Measurements from ENCODE around the gene TRPT1. TPM values are rescaled to one million over a fixed set of nuclear protein-coding genes. Genes with fewer than 3 reads are reported as not detected.
A peak's percentile ranks its signal among the peaks of the same experiment; 100 is the strongest.

Gene TRPT1
- total RNA-seq, 1 donor from 2014 or later = 42.2 TPM

- Mint-ChIP-seq H3K9me3 (ENCODE audit: low read depth) (no peaks in the 10 kb centered on the region), H3K27me3 (ENCODE audit: low read depth) (no peaks in the 10 kb centered on the region), H3K4me3 (ENCODE audit: unreplicated experiment) (peak overlapping the region; percentile 89), H3K4me1 (ENCODE audit: low read depth) (peaks cover 44% of the 10 kb centered on the region), H3K36me3 (ENCODE audit: low read depth) (peaks cover 4% of the 10 kb centered on the region), H3K27ac (ENCODE audit: unreplicated experiment) (peak overlapping the region; percentile 66)
- no peak for DNase-seq (ENCODE audit: low spot score)
- no peak for TF ChIP-seq CTCF (IDR thresholded peaks at IDR 0.05)
These were observed 18.1 kb upstream of the TRPT1 start for GRCh38 chr11:64244107-64244506.

GRCh38 chr11:64243236-64243854 is 17.4 kb upstream of the TRPT1 start:
- peaks cover 5% of the 10 kb centered on the region for H3K36me3 Mint-ChIP-seq (ENCODE audit: low read depth)
- DNase-seq (ENCODE audit: low spot score) = no peak
- peak overlapping the region; percentile 66 for H3K27ac Mint-ChIP-seq (ENCODE audit: unreplicated experiment)
- no peaks in the 10 kb centered on the region for H3K27me3 Mint-ChIP-seq (ENCODE audit: low read depth)
- no peaks in the 10 kb centered on the region for H3K9me3 Mint-ChIP-seq (ENCODE audit: low read depth)
- TF ChIP-seq CTCF (IDR thresholded peaks at IDR 0.05) = no peak
- peaks cover 44% of the 10 kb centered on the region for H3K4me1 Mint-ChIP-seq (ENCODE audit: low read depth)
- peak overlapping the region; percentile 39 for H3K4me3 Mint-ChIP-seq (ENCODE audit: unreplicated experiment)

- Mint-ChIP-seq H3K36me3 (ENCODE audit: low read depth) (peaks cover 12% of the 10 kb centered on the region), H3K4me3 (ENCODE audit: unreplicated experiment) (peak overlapping the region; percentile 87), H3K27ac (ENCODE audit: unreplicated experiment) (peak overlapping the region; percentile 95), H3K27me3 (ENCODE audit: low read depth) (no peaks in the 10 kb centered on the region), H3K9me3 (ENCODE audit: low read depth) (no peaks in the 10 kb centered on the region), H3K4me1 (ENCODE audit: low read depth) (peaks cover 37% of the 10 kb centered on the region)
- peak; percentile 100 for DNase-seq (ENCODE audit: low spot score)
- TF ChIP-seq CTCF (IDR thresholded peaks at IDR 0.05) = no peak
These were observed 15.7 kb upstream of the TRPT1 start for GRCh38 chr11:64241491-64242374.

GRCh38 chr11:64241241-64241490 is 15.2 kb upstream of the TRPT1 start:
- DNase-seq (ENCODE audit: low spot score) = no peak
- Mint-ChIP-seq H3K27ac (ENCODE audit: unreplicated experiment) (peak overlapping the region; percentile 95), H3K4me3 (ENCODE audit: unreplicated experiment) (peak overlapping the region; percentile 87), H3K9me3 (ENCODE audit: low read depth) (no peaks in the 10 kb centered on the region), H3K4me1 (ENCODE audit: low read depth) (peaks cover 37% of the 10 kb centered on the region), H3K36me3 (ENCODE audit: low read depth) (peaks cover 12% of the 10 kb centered on the region), H3K27me3 (ENCODE audit: low read depth) (no peaks in the 10 kb centered on the region)
- TF ChIP-seq CTCF (IDR thresholded peaks at IDR 0.05) = no peak

GRCh38 chr11:64240435-64241240 is 14.7 kb upstream of the TRPT1 start, which contains the start of gene FKBP2:
TSS of gene FKBP2 (plus strand) at chr11:64241095. CDS start at chr11:64242388, 1,293 bp downstream.
- Mint-ChIP-seq H3K27ac (ENCODE audit: unreplicated experiment) (peak within 1 kb of the TSS; percentile 95), H3K36me3 (ENCODE audit: low read depth) (peaks cover 12% of the 10 kb centered on the region), H3K9me3 (ENCODE audit: low read depth) (no peaks in the 10 kb centered on the region), H3K4me1 (ENCODE audit: low read depth) (peaks cover 38% of the 10 kb centered on the region), H3K4me3 (ENCODE audit: unreplicated experiment) (peak within 1 kb of the TSS; percentile 87), H3K27me3 (ENCODE audit: low read depth) (no peaks in the 10 kb centered on the region)
- TF ChIP-seq CTCF (IDR thresholded peaks at IDR 0.05) = no peak
- peak; percentile 99 for DNase-seq (ENCODE audit: low spot score)

Data from chondrocyte (in vitro differentiated cells).